SKM-1 treated with dmso at 0.1 percent for 144 hours (cell line): ENCODE results near the gene PDE6H.

Source experiments
- DNase-seq: peaks from one replicate; lab custom pipeline; 2025; ENCODE audit not compliant: unreplicated experiment; lab: John Stamatoyannopoulos, UW

PDE6H gene

GRCh38 chr12:14999695-15000365 lies 27.0 kb downstream of the PDE6H start:
- DNase-seq = no peak

GRCh38 chr12:15000575-15000974 lies 27.7 kb downstream of the PDE6H start:
- no peak for DNase-seq

GRCh38 chr12:15001733-15002382 lies 29.0 kb downstream of the PDE6H start:
- DNase-seq = no peak

GRCh38 chr12:15004421-15004820 lies 31.6 kb downstream of the PDE6H start:
- DNase-seq = no peak

- DNase-seq = no peak
Measured at GRCh38 chr12:15005064-15005463, 32.2 kb downstream of the PDE6H start.

GRCh38 chr12:15007551-15007950 lies 34.7 kb downstream of the PDE6H start:
- DNase-seq = no peak

- no peak for DNase-seq
Measured at GRCh38 chr12:15011162-15011561, 38.3 kb downstream of the PDE6H start.

GRCh38 chr12:15013634-15014179 lies 40.9 kb downstream of the PDE6H start:
- no peak for DNase-seq

- DNase-seq = no peak
Measured at GRCh38 chr12:15014708-15015107, 41.9 kb downstream of the PDE6H start.

- no peak for DNase-seq
Measured at GRCh38 chr12:15015121-15015520, 42.3 kb downstream of the PDE6H start.

GRCh38 chr12:15020156-15020555 lies 47.3 kb downstream of the PDE6H start:
- DNase-seq = no peak
